Hair follicular keratinocyte (primary cell): ENCODE results near the gene ZNF790. TPM values are rescaled to one million over a fixed set of nuclear protein-coding genes. Genes with fewer than 3 reads are reported as not detected.

Source experiments
- total RNA-seq: library from RNA; depleted of rRNA; stranded (reverse); fragments of >200 nt; gene quantifications from 2 replicates; pipeline ENCODE4 v1.2.3, GENCODE V29; 2015

Gene ZNF790
- 5.3 and 5.9 TPM in 2 replicates for total RNA-seq

DNA sequence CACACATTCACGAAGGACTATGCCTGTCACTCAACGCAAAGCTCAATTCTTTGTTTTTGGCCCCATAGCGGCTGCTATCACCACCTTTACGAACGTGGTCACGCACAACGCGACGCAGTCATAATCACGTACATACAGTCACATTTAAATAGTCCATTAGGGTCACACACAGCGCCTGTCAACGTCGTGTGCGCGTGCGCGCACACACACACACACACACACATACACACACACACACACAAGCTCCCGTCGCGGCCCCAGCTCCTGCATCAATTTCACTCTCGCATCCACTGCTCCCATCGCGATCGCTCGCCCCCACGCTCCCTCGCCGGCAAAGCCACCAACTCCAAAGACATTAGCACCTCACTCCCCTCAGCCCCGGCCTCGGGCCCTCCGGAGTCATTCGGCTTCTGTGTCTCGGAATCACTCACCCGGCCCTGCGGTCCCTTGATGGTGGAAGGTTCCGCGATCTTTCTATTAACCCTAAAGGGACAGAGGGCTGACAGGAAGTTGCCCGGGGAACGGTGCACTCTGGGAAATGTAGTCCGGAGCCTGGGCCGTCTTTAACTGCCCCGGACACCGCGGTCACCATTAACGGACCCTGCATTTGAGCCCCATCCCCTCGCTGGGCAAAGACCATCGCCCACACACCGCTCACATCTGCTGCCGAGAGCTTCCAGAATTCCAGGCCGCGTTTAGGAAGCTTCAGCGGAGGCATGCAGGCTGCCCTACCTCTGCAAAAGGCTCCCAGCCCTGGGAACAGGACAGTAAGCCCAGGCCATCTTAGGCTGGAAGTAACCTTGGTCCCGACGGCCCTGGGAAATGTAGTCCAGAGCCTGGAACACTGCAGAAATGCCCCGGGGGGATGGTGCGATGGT is at the start of gene ZNF790:
Gene ZNF790, minus strand, starts transcription at position 482 of the 878 bp plus-strand sequence. CDS start 12,768 bp downstream, outside the sequence.

DNA sequence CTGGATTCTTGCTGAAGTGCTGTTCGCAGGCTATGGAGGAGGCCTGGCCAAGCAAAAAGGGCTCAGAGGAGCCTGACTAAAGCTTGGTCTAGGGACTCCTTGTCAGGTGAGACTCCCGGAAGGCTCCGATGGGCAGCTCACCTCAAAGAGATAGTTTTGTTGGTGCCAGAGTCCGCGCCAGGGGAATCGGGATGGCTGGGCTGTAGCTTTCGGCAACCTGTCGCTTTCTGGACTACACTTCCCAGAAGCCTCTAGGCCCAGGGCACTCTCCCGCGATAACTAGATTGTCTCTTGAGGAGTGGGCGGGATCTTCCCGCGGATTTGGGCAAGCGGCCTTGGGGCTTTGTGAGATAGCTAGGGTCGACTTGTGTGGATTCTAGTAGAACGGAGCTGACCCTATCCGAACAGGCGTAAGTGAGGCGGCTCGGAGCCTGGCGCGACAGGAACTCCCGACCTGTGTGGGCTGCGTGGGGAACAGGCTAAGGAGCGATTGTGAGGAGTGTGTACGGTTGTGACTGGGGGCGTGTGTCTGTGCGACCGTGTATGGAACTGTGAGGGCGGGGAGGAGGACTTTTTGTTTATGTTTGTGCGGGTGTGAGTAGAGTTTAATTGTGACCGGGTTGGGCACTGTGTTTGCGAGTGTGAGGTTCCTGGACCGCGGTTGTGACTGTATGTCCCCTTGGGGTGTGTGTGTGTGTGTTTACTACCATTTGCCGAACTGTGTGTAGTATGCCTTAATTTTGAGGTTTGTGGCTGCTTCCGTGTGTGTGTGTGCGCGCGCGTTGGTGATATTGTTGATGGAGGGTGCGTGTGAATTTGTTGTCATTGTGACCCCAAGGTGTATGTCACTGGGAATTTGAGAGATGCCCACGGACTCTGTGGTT is 12.6 kb upstream of the ZNF790 start, which contains the start of gene ZNF345:
Gene ZNF345, plus strand, starts transcription at position 318 of the 884 bp plus-strand sequence. CDS start 25,955 bp downstream, outside the sequence.

DNA sequence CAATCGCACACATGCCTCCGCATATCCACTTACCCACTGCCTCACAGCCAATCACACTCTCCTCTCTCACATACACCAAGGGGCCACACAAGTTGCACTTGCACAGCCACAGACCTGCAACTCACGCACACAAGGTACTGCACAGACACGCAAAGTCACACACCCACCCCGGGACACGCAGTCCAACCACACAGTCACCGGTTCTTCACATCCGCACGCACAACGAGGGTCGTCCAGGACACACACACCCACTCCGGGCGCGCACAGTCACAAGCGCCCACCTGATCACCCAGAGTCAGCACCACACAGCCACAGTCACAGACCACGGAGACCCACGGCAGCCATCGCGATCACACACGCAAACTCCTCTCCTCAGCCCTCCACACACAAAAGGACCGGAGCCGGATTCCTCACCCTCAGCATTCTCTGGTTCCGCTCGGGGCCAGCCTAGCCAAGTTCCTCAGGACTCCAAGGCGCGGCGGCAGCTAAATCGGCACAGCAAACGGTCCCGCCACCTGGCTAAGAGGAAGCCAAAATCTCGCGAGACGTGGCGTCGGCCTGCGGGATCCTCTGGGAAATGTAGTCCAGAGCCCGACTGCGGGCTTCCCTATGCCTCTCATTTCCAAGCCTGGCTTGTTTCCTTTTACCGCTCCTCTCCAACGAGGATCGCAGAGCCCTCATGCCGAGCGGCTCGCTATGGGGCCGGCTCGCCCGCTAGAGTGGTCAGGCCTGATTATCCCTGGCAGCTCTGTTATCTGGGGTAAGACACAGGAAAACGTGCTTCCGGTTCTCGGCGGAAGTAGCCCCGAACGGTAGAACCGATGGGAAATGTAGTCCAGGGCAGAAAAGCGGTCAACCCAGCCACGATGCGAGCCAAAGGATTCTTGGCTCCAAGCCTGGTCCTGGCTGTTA is 65.6 kb downstream of the ZNF790 start, which contains the start of gene ZNF850:
Gene ZNF850, minus strand, starts transcription at position 497 of the 912 bp plus-strand sequence. CDS start 10,201 bp downstream, outside the sequence.

Other genes starting within 250 kb of the ZNF790 start
- gene ZNF382, start 233.1 kb downstream of the ZNF790 start, total RNA-seq, result 5.6 and 9.4 TPM in 2 replicates
- 1.7 and 6.1 TPM in 2 replicates for gene ZNF461, start 171.6 kb downstream of the ZNF790 start, total RNA-seq
- 2.7 and 4.0 TPM in 2 replicates for gene ZNF567, start 150.8 kb downstream of the ZNF790 start, total RNA-seq
- 0.72 and 0.78 TPM in 2 replicates for gene ZNF850, start 65.6 kb downstream of the ZNF790 start, total RNA-seq
- 1.1 TPM in 2 replicates for gene ZNF345, start 12.5 kb upstream of the ZNF790 start, total RNA-seq
- gene ZNF829, start 77.9 kb upstream of the ZNF790 start, total RNA-seq, result 1.7 and 1.8 TPM in 2 replicates
- 3.3 and 3.4 TPM in 2 replicates for gene ZNF568, start 77.9 kb upstream of the ZNF790 start, total RNA-seq
- gene ZNF420, start 240.0 kb upstream of the ZNF790 start, total RNA-seq, result 2.2 and 4.0 TPM in 2 replicates